MCF 10A (cell line): ENCODE results near the gene ERGIC1. TPM values are rescaled to one million over a fixed set of nuclear protein-coding genes. Genes with fewer than 3 reads are reported as not detected.

Experiments
- BruUV-seq: library from RNA; stranded (reverse); fragments of 400-500 nt; replicated peaks from 2 replicates; lab custom pipeline; 2021; lab: Mats Ljungman, UMichigan
- CTCF ChIA-PET: fragments of 300-600 bp; sonication (Branson Sonifier 250); formaldehyde crosslinking; extraction: SDS; loops from one replicate; lab custom pipeline; 2021; ENCODE audit warnings: antibody characterized with exemption, inconsistent platforms; lab: Yijun Ruan, JAX
- POLR2A ChIA-PET: fragments of 300-600, 350-650 bp; sonication (Branson Sonifier 250); formaldehyde crosslinking; extraction: SDS; loops from one replicate; lab custom pipeline; 2020; ENCODE audit warnings: antibody characterized with exemption, inconsistent platforms; lab: Yijun Ruan, JAX
- DNase-seq: peaks from one replicate; pipeline ENCODE4 v3.0.0-alpha.2; 2018; ENCODE audit not compliant: unreplicated experiment
- H3K27ac Mint-ChIP-seq: one replicate; pipeline ENCODE4 v1.8.0; 2022; ENCODE audit warnings: mild to moderate bottlenecking, low read depth, mixed read lengths; ENCODE audit not compliant: unreplicated experiment
- H3K27me3 Mint-ChIP-seq: one replicate; pipeline ENCODE4 v1.8.0; 2022; ENCODE audit warnings: mixed read lengths; ENCODE audit not compliant: insufficient read depth, unreplicated experiment
- H3K36me3 Mint-ChIP-seq: one replicate; pipeline ENCODE4 v1.8.0; 2022; ENCODE audit warnings: mild to moderate bottlenecking, moderate library complexity, mixed read lengths; ENCODE audit not compliant: insufficient read depth, unreplicated experiment
- H3K4me1 Mint-ChIP-seq: one replicate; pipeline ENCODE4 v1.8.0; 2022; ENCODE audit warnings: mixed read lengths; ENCODE audit not compliant: insufficient read depth, unreplicated experiment
- H3K4me3 Mint-ChIP-seq: one replicate; pipeline ENCODE4 v1.8.0; 2022; ENCODE audit warnings: mild to moderate bottlenecking, moderate library complexity, mixed read lengths; ENCODE audit not compliant: unreplicated experiment
- H3K9me3 Mint-ChIP-seq: one replicate; pipeline ENCODE4 v1.8.0; 2022; ENCODE audit warnings: mixed read lengths; ENCODE audit not compliant: unreplicated experiment
- CTCF ChIP-seq: fragments of 200-600 bp; IDR thresholded peaks from one replicate; pipeline ENCODE4 v1.8.0; 2022; ENCODE audit warnings: antibody characterized with exemption, mild to moderate bottlenecking; ENCODE audit not compliant: unreplicated experiment
- intact Hi-C: fragments of 100-400 bp; cut with micrococcal nuclease; formaldehyde crosslinking; loops from 2 replicates; pipeline ENCODE4 v1.14.1; 2022
- total RNA-seq: library from RNA; stranded (reverse); gene quantifications from 2 replicates; pipeline ENCODE4 v1.2.3, GENCODE V29; 2022

The ERGIC1 gene
- total RNA-seq, 1 experiment from 2014 or later = 257 TPM

- peak; percentile 99 for DNase-seq
- peaks cover 74% of the 10 kb centered on the region for H3K4me1 Mint-ChIP-seq
- intact Hi-C loops = loop anchor here (1.0 to 5.0 kb wide), 7 partner anchors 18 to 172 kb away; no protein-coding TSS in a partner anchor
- ChIA-PET POLR2A (interaction anchor here (0.7 to 13.3 kb wide), 43 partner anchors 8 to 886 kb away, joined by 3 to 910 read pairs (median 6); partner anchors contain the start of genes ATP6V0E1, DUSP1, ERGIC1 and RPL26L1), CTCF (interaction anchor here (0.7 to 4.9 kb wide), 19 partner anchors 10 to 193 kb away, joined by 3 to 35 read pairs (median 7); partner anchors contain the start of gene DUSP1)
- H3K4me3 Mint-ChIP-seq = peak overlapping the region; percentile 66
- BruUV-seq = no TSS peak
- no peaks in the 10 kb centered on the region for H3K27me3 Mint-ChIP-seq
- H3K9me3 Mint-ChIP-seq = no peaks in the 10 kb centered on the region
- peak overlapping the region; percentile 98 for H3K27ac Mint-ChIP-seq
- TF ChIP-seq CTCF = no peak
- peaks cover 50% of the 10 kb centered on the region for H3K36me3 Mint-ChIP-seq
These were observed 70.7 kb downstream of the ERGIC1 start for GRCh38 chr5:172904643-172905345.

GRCh38 chr5:172905346-172906140 lies 71.5 kb downstream of the ERGIC1 start:
- intact Hi-C loops = loop anchor here (1.0 to 2.0 kb wide), 3 partner anchors 19 to 133 kb away; no protein-coding TSS in a partner anchor
- peak; percentile 59 for DNase-seq
- Mint-ChIP-seq H3K27me3 (no peaks in the 10 kb centered on the region), H3K9me3 (no peaks in the 10 kb centered on the region), H3K36me3 (peaks cover 50% of the 10 kb centered on the region), H3K4me3 (peak overlapping the region; percentile 66), H3K27ac (peak overlapping the region; percentile 98), H3K4me1 (peaks cover 71% of the 10 kb centered on the region)
- BruUV-seq = TSS peak; percentile 86
- ChIA-PET POLR2A (interaction anchor here (0.7 to 13.3 kb wide), 36 partner anchors 9 to 423 kb away, joined by 3 to 910 read pairs (median 10); partner anchors contain the start of genes ATP6V0E1, DUSP1, ERGIC1 and RPL26L1), CTCF (interaction anchor here (0.5 to 4.9 kb wide), 26 partner anchors 8 to 1520 kb away, joined by 3 to 35 read pairs (median 6); partner anchors contain the start of gene DUSP1)
- TF ChIP-seq CTCF = no peak

GRCh38 chr5:172906436-172906835 lies 72.4 kb downstream of the ERGIC1 start:
- Mint-ChIP-seq H3K9me3 (no peaks in the 10 kb centered on the region), H3K27me3 (no peaks in the 10 kb centered on the region), H3K4me3 (peak overlapping the region; percentile 58), H3K27ac (peak overlapping the region; percentile 98), H3K36me3 (peaks cover 58% of the 10 kb centered on the region), H3K4me1 (peaks cover 72% of the 10 kb centered on the region)
- BruUV-seq = no TSS peak
- ChIA-PET CTCF (interaction anchor here (0.6 to 4.9 kb wide), 16 partner anchors 9 to 195 kb away, joined by 3 to 35 read pairs (median 7); partner anchors contain the start of gene DUSP1), POLR2A (interaction anchor here (0.6 to 13.3 kb wide), 17 partner anchors 10 to 575 kb away, joined by 3 to 910 read pairs (median 15); partner anchors contain the start of genes DUSP1 and ERGIC1)
- DNase-seq = no peak
- no peak for TF ChIP-seq CTCF
- intact Hi-C loops = no loop called here
